Measurements from ENCODE around the gene GSG1. TPM values are rescaled to one million over a fixed set of nuclear protein-coding genes. Genes with fewer than 3 reads are reported as not detected.

The GSG1 gene
- total RNA-seq, 4 donors from 2014 or later: not detected

DNA sequence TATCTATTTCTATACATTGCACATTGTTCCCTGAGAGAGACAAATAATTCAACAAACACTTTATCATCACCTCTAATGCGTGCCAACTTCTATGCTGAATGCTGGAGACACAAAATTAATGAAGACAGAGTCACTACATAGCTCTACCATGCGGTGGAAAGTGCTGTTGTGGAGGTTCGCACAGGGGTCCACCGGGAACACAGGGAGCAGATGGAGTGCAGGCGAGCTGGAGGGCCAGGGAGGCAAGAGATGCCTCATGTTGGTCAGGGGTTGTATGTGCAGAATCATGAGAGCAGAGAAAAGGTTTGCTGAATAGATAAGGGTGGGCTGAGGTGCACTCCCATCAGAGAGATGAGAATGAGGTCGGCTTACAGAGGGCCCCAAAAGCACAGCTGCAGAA is 34.1 kb downstream of the GSG1 start:
- TF ChIP-seq, protein P1, sequence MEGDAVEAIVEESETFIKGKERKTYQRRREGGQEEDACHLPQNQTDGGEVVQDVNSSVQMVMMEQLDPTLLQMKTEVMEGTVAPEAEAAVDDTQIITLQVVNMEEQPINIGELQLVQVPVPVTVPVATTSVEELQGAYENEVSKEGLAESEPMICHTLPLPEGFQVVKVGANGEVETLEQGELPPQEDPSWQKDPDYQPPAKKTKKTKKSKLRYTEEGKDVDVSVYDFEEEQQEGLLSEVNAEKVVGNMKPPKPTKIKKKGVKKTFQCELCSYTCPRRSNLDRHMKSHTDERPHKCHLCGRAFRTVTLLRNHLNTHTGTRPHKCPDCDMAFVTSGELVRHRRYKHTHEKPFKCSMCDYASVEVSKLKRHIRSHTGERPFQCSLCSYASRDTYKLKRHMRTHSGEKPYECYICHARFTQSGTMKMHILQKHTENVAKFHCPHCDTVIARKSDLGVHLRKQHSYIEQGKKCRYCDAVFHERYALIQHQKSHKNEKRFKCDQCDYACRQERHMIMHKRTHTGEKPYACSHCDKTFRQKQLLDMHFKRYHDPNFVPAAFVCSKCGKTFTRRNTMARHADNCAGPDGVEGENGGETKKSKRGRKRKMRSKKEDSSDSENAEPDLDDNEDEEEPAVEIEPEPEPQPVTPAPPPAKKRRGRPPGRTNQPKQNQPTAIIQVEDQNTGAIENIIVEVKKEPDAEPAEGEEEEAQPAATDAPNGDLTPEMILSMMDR (IDR thresholded peaks at IDR 0.05; ENCODE audit: low read depth): no peak

DNA sequence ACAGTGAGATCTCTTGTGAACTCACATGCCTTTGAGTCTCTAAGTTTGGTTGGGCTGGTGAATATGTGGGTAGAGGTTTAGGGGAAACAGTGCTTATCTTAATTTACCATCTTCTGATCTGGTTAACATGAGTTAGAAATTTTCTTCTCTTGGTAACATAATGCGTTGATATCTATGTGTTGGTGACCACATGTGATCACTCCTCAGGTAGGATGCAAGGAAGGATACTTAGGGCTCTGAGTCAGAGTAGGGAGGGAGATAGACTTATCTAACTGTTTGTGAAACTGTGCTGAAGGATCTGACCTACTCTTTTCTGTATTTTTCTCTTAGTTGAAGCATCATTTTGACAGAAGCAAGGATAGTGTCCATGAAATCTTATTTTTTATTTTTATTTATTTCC is 36.1 kb downstream of the GSG1 start:
- TF ChIP-seq, protein P1 (IDR thresholded peaks at IDR 0.05; ENCODE audit: low read depth): no peak

DNA sequence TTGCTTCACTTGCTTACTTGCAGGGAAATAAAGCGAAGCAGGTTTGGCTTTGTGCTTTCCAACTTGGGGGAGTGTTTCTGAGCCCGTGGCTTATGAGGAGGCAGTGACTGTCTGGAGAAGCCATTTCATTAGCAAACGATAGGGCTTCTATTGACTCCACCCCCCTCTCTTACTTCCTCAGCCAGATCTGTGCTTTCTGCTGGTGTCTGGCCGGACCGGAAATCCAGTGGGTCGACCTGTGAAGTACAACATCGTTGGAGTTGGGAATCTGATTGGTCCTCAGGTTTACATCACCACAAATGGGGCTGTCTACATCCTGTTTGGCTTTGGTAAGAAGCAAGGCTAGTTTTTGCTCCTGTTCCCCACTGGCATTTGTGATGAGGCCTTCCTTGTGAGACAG is 37.0 kb downstream of the GSG1 start:
- TF ChIP-seq, protein P1 (IDR thresholded peaks at IDR 0.05; ENCODE audit: low read depth): no peak

DNA sequence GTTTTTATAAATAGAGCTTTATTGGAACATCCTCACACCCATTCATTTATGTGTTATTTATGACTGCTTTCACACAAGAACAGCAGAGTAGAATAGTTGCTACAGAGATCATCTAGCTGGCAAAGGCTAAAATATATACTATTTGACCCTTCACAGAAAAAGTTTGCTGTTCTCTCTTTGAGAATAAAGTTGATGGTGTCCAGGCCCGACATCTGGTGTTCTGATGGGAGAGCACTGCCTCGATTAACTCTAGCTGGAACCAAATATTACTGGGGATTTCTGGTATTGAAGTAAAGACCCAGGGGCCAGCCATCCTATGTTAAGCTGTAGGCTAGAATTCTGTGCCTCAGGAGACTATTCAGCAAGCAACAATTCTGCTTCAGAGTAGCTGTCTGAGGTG is 37.5 kb downstream of the GSG1 start:
- TF ChIP-seq, protein P1 (IDR thresholded peaks at IDR 0.05; ENCODE audit: low read depth): no peak

DNA sequence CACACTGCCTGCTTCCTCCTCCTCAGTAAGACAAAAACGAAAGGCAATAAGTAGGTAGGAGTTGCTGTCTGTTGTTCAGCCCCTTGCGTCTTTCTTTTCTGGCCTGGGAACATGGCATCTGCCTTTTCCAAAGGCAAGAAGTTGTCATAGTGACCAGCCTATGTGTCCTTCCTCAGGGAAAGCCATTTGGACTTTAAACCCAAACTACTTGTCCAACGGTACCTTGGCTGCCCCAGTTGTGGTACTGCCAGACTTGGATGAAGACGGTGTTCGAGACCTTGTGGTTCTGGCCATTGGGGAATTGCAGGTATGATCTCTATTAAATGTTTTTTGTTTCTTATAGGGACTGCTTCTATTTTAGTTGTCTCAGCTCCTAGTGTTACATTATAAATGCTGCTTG is 40.8 kb downstream of the GSG1 start:
- TF ChIP-seq, protein P1 (IDR thresholded peaks at IDR 0.05; ENCODE audit: low read depth): no peak

DNA sequence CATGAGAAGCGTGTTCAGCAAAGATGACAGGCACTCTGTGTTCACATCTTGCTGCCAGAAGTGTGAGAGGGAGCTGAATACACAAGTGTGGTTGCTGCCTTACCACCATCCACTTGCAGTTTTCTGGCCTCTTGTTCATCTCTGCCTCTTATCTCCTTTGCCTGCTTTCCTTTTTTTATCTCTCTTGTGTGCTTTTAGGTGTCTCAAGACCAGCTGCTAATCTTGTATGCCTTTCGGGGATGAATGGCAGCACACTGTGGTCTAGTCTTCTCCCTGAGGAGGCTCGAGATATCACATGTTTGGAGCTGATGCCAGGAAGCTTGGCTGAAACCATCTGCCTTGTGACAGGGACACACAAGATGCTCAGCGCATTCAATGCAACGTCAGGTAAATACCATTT is 42.1 kb downstream of the GSG1 start:
- TF ChIP-seq, protein P1 (IDR thresholded peaks at IDR 0.05; ENCODE audit: low read depth): no peak

DNA sequence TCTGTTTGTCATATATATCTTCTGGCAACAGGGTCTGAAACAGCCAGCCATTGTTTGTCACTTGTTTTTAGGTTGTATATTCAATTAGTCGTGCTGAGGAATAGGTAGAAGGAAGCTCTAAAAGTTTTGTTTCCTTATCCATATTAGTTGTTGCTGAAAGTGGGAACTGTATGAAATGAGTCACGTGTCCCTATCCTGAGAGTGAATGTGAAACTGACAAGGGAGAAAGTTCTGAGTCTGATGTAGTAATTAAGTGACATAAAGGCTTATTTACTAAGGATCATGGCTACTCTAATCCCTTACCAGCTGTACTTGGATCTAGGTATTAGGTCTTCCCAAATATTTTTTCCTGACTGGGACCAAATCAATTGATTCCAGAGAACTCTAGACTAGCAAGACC is 42.9 kb downstream of the GSG1 start:
- TF ChIP-seq, protein P1 (IDR thresholded peaks at IDR 0.05; ENCODE audit: low read depth): no peak

Measured in subcutaneous adipose tissue (tissue), 4 donors.